Sigmoid colon (tissue), 4 donors: Measurements from ENCODE around the gene ACTL7A.

Experiments used
- EP300 ChIP-seq, 4 donors: sonication (generic); formaldehyde crosslinking; IDR thresholded peaks; one replicate each; pipeline ENCODE4 v1.6.1; 2017; ENCODE audit warnings: antibody characterized with exemption in 4 of 4
- POLR2A ChIP-seq, 2 donors: fragments of 450-650 bp; IDR thresholded peaks; one replicate each; pipeline ENCODE4 v1.6.1; 2016; ENCODE audit warnings: antibody characterized with exemption in 2 of 2, mild to moderate bottlenecking in 2 of 2, moderate library complexity in 2 of 2
- POLR2AphosphoS5 ChIP-seq, 4 donors: sonication (generic); formaldehyde crosslinking; IDR thresholded peaks; one replicate each; pipeline ENCODE4 v1.6.1; 2017; ENCODE audit warnings: antibody characterized with exemption in 4 of 4
- TF ChIP-seq, protein P1 (sequence below), 4 experiments: fragments of 450-650 bp in 3 of 4; fragments of 200-600 bp in 1 of 4; IDR thresholded peaks; one replicate each; pipeline ENCODE4 v1.5.1; 2016 to 2019; ENCODE audit warnings: antibody characterized with exemption in 4 of 4, mild to moderate bottlenecking in 3 of 4, moderate library complexity in 2 of 4

DNA sequence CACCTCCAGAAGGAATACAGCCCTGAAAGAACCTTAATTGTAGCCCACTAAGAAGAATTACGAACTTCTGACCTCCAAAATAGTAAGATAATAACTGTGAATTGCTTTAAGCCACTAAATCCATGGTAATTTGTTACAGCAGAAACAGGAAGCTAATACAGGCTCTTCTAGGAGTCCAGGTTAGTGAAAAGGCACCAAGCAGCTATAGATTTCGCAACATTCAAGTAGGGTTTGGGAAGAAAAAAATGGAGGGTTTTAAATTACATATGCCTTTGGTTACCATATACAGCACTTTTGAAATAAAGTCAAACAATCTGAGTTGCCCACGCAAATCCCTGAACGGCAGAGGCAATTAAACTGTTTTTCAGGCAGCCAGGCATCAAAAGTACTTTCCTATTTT lies 1.7 kb upstream of the ACTL7A start:
- TF ChIP-seq, protein P1, sequence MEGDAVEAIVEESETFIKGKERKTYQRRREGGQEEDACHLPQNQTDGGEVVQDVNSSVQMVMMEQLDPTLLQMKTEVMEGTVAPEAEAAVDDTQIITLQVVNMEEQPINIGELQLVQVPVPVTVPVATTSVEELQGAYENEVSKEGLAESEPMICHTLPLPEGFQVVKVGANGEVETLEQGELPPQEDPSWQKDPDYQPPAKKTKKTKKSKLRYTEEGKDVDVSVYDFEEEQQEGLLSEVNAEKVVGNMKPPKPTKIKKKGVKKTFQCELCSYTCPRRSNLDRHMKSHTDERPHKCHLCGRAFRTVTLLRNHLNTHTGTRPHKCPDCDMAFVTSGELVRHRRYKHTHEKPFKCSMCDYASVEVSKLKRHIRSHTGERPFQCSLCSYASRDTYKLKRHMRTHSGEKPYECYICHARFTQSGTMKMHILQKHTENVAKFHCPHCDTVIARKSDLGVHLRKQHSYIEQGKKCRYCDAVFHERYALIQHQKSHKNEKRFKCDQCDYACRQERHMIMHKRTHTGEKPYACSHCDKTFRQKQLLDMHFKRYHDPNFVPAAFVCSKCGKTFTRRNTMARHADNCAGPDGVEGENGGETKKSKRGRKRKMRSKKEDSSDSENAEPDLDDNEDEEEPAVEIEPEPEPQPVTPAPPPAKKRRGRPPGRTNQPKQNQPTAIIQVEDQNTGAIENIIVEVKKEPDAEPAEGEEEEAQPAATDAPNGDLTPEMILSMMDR (IDR thresholded peaks at IDR 0.05), result no peak
- TF ChIP-seq POLR2AphosphoS5 (IDR thresholded peaks at IDR 0.05) (no peak), EP300 (IDR thresholded peaks at IDR 0.05) (no peak), POLR2A (IDR thresholded peaks at IDR 0.05) (no peak)
